HG03521 (cell line): Measurements from ENCODE around the gene GJD4.

Source experiments
- ATAC-seq: cut with Tn5 transposase; IDR thresholded peaks from one replicate; pipeline ENCODE4 v1.9.1; 2021; ENCODE audit warnings: mild to moderate bottlenecking, moderate library complexity; ENCODE audit not compliant: unreplicated experiment

The GJD4 gene

DNA sequence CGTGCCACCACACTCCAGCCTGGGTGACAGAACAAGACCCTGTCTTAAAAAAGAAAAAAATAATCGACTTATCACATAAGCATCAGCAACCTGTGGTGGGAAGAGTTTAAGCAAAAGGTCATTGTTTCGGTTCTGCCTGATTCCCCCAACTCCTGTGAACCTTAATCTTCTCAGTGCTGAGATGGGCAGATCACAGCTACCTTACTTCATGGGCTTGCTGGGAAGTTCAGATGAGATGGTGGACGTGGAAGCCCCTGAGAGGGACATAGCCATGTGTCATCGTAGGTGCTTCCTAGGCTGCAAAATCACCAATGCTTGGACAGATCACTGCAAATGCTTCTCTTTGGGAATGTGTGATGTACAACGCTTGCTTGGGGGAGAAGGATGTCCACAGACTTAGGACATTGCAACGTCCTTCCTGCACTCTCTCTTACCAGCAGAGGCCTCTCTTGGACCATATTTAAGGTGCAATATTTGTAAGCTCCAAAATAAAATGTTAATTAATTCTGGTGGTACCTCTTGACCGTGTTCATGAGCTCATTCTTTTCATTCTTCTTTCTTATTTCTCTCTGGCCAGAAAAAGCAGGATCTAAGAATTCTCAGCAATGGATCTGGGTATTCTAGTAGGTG, 8.6 kb downstream of the GJD4 start:
- ATAC-seq, result no peak

DNA sequence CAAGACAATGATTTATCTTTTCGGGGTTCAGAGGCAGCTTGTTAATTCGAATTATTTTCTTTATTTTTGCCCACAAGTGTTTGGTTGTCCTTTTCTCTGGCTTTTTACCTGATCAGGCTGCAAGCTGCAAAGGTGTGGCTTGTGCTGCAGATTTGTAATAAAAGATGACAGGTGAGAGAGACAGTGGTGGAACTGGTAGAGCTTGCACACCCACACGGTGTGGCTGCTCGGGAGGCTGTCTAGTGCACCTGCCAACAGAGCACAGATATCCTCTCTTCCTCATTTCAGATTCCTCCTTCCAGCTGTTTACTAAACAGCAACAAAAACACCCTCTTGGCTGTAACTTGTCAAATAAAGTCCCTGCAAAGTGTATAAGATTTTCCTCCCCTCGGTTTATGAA, 9.2 kb downstream of the GJD4 start:
- no peak for ATAC-seq

DNA sequence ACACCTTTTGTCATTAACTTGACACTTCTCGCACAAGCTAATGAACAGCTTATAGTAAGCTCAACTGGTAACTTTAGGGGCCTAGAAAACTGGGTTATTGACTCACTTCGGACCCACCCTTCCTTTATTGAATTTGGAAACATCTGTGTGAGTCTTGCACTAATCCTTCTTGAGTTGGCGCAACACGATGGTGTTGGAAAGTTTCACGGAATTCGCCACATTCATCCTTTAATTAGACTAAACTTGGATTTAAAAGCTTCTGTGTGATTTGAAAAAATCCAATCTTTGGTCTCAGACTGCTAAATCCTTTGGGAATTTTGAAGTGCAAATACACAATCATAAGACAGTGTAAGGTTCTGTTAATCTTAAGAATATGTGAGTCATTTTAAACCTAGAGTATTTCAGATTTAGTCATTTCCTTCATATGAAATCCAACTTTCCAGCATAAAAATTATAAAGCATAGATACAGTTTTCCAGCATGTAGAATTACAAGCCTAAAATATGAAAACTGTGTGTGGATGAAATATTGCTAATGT, 21.9 kb downstream of the GJD4 start:
- no peak for ATAC-seq

DNA sequence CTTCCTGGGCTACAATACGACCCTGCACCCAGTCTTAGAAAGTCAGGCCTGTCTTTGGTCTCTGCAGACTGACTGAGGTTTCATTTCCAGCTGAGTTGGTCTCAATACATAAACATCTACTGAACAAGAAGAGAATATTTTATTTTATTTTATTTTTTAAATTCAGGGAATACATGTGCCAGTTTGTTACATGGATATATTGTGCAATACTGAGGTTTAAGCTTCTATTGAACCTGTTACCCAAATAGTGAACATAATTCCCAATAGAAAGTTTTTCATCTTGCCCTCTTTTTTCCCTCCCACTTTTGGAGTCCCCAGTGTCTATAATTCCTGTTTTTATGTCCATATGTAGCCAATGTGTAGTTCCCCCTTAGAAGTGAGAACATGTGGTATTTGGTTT, 26.3 kb downstream of the GJD4 start:
- ATAC-seq, result no peak

DNA sequence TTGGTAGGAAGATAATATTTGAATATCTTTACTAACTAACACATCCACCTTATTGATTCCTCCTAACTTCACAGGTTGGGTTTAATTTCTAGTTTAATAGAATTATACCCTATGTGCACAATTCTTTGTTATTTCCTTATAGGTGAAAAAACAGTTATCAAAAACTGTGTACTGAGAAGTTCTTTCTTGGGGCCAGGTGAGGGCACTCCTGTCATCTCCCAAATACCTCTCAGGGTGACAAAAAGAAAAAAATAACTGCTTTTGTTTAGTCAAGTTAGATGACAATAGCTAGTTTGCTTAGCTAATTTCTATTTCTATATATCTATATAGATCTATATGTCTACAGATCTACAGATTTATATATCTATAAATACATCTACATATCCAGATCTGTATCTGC, 26.9 kb downstream of the GJD4 start:
- ATAC-seq, result no peak

DNA sequence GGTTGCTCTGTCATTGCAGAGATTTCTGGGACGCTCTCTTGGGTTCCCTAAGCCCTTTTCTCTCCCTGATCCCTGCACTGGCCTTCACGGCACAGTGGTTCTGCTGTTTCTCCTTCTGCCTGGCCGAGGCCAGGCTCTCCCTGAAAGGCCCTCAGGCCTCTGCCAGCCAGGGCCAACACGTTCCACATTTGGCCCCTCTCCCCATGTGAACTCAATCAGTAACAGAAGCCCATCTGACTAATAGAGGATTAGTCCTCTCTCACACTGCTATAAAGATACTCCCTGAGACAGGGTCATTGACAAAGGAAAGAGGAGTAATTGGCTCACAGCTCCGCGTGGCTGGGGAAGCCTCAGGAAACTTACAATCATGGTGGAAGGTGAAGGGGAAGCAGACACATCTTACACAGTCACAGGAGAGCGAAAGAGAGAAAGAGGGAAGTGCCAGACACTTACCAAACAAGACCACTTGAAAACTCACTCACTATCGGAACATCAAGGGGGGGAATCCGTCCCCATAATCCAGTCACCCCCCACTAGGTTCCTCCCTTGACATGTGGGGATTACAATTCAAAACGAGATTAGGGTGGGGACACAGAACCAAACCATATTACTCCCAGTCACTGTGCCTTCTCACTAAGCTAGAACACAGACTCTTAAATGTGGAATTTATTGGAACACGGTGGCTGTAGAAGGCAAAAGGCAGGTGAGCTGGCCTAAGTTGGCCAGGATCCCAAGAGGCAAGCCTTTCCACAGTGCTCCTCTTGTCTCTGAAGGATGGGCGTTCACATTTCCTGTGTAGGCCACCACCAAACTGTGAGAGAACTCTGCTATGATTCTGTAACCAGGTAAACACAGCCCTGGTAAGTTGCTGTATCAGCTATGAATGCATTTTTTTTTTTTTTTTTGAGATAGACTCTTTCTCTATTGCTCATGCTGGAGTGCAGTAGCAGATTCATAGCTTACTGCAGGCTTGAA, 28.2 kb downstream of the GJD4 start:
- no peak for ATAC-seq

DNA sequence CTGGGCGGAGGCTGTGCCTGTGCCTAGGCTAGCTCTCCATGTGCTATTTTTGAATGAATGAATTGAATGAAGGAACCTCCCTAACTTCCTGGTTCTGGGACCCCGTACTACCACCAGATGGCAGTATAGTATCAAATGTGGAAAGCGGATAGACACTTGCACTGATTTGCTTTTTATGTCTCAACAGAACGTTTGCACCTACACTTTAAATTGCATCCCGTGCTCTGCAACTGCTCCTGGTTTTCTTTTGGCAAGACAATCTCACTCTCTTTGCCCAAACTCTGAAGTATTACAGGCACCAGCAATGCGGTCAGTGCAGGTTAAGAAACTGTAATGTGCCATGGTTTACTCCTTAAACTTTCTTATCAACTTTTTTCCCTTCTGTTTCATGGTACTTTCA, 30.4 kb downstream of the GJD4 start:
- ATAC-seq, result peak; percentile 78

DNA sequence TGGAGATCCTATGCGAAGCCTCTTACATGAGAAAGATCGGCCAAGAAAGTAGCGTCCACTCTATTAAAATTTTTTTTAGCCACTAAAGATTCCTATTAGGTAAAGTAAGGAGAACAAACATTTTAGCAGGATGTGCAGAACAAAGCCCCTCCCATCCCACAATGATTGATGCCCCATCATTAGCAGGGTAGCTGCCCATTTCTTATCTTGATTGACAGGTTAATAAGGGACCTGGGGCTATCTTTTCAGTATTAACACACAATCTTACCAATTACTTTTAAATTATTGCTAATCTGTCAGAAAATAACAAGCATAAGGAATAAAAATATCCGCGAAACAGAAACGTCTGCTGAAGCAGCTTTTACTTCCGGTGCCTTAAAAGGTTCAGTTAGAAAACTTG, 31.8 kb downstream of the GJD4 start:
- no peak for ATAC-seq

DNA sequence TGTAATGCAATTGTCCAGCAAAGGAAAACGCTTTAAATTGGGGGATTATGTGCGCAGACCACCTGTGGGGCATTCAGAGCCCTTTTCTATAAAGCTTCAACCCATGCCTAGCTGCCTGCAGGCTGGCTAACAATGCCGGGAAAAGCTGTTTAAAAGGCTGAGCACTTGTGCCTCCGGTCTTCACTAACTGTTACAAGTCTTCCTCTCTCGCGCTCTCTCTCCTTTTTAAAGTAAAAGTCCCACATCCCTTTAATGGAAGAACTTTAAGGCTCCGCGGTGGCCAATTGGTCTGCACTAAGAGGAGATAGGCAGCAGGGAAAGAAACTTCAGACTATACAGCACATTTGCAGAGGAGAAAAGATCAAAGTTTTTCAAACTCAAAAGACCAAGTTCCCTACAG, 32.3 kb downstream of the GJD4 start:
- ATAC-seq, result no peak

DNA sequence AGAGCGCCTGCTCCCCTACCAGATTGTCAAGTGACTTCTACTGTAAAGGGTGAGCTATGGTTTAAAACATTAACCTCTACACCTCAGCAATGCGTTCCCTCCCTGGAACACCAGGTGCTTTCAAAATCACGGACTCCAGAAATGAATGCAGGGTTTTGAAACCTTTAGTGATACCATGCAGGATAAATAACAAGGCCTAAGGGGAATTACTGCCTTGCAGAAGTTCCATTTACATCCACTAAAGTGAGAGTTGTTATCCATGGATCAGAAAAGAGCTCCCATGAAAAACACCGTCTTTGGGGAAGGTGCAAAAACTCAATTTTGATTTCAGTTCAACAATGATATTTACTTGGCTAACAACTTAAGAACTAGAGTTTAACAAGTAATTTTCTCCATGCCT, 33.0 kb downstream of the GJD4 start:
- ATAC-seq, result no peak

DNA sequence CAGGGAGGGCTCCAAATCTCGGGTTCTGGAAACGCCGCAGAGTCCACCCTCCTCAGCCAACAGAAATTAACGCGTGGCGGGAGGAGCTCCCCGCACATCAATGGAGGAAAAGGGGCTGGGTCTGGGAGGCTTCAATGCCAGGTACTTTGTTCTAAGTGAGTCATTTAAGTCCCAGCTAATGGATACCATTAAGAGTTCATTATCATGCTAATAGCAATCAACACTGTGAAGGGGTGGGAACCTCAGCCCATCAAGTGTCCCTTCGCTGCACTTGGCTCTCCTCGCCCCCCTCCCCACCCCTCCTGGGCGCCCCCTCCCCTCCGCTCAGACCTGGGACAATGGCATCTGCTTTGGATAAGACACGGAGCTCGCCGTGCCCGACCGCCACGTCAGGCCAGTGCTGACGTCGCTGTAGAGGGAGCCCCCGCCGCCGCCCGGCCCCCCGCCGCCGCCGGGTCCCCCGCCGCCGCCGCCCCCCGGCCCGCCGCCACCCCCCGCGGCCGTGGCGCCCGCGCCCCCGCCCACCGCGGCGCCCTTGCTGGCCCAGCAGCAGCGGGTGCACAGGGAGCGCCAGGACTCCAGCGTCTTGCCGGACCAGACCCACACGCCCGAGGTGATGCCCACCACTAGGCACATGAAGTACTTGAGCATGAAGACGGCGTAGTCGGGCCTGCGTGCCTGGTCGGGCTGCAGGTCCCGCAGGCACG, 34.0 kb downstream of the GJD4 start:
- ATAC-seq, result no peak

DNA sequence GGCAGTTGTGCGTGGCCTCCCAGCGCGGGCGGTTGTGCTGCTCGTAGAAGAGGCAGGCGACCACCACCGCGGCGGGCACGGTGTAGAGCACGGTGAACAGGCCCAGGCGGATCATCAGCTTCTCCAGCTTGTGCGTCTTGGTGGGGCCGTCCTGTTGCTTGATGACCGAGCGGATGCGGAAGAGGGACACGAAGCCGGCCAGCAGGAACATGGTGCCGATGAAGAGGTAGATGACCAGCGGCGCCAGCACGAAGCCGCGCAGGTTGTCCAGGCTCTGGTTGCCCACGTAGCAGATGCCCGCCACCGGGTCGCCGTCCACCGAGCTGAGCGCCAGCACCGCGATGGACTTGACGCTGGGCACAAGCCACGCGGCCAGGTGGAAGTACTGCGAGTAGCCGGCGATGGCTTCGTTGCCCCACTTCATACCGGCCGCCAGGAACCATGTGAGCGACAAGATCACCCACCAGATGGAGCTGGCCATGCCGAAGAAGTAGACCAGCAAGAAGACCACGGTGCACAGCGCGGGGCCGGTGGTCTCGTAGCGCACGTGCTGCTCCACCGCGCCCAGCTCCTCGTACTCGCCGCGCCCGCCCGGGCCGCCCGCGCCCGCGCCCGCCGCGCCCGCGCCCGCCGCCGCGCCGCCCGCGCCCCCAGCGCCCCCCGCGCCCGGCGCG, 34.7 kb downstream of the GJD4 start:
- no peak for ATAC-seq

DNA sequence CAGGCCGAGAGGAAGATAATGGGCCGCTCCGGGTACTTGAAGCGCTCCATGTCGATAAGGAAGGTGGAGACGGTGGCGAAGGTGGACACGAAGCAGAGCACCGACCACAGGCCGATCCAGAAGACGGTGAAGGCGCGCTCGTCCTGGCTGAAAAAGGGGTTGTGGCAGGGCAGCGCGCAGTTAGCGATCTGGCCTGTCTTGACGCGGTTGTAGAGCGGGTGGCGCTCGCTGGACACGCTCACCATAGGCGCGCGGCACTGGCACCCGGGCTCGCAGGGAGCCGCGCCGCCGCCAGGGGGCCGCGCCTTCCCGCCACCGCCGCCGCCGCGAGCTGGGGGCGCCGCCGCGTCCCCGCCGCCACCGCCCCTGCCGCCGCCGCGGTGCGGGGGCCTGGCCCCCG, 35.3 kb downstream of the GJD4 start:
- ATAC-seq, result peak; percentile 34

DNA sequence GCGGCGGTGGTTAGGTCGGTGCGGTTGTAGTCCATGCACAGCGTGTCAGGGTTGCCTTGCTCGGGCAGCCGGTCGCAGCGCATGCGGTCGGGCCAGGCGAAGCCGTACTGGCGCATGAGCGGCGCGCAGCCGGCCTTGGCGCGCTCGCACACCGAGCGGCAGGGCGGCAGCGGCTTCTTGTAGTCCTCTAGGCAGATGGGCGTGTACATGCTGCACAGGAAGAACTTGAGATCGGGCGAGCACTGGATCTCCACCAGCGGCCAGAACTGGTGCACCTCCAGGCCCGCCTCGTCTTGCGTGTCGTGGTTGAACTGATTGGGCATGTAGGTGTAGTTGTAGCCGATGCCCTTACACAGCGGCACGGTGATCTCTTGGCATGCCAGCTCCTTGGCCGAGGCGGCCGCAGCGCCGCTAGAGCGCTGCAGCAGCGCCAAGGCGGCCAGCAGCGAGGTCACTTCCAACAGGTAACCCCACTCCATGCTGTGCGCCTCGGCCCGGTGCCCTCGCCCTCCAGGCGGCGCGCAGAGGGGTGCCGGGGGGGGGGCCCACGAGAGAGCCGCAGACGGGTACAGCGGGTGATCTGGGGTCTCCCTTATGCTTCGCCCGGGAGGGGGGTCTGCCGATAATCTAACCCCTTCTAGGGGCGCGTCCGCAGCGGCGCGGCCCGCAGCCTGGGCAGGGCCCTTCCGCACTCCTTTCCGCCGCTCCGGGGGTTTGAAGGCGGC, 36.0 kb downstream of the GJD4 start:
- ATAC-seq, result peak; percentile 36

DNA sequence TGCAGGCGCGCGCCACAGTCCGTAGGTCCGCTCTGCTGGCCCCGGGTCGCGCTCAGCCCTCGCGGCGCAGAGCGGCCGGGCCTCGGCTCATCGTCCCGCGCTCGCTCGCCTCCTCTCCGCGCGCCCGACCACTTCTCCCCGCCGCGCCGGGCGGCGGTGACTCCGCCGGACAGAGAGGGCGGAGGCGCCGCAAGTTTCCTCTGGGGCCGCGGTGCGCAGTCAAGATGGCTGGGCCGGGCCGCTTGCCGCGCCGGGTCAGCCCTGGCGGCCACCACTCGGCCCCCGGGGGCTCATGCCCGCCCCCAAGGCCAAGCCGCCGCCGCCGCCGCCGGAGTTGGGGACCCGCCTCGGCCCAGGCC, 36.5 kb downstream of the GJD4 start:
- peak; percentile 21 for ATAC-seq

DNA sequence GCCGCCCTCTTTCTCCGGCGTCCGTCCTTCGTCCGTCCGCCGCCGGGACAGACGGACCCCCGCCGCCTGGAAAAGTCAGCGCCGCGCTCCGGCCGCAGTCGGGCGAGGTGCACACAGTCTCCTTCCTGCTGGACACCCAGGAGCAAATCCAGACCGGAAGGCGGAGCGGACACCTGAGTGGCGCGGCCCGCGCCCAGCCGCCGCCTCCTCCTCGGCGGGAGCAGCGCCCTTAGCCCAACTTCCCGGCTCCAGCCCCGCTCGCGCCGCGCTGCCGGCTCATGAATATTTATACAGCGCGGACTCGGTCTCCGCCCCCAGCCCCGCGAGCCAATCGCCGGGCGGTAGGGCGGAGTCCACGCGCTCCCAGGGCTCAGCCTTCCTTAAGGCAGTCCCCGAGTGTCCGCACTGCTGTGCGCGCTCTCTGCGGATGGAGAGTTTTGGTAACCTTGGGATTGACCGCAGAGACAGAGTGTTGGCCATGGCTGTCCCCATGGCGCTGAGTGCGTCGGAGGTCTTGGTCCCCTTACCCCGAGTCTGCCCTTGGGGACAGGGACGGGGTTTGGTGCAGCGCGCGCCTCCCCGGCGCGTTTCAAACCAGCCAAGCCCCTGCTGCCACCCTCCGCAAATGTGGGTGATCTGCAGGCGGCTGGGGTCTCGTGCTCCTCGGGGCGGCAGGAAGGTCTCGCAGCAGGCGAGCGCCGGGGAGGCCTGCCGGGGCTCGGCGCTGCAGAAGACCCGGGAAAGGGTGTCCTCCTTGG, 37.1 kb downstream of the GJD4 start, which contains the start of gene FZD8:
Gene FZD8 (minus strand): TSS at position 262 of the 758 bp plus-strand sequence. CDS start 867 bp downstream, outside the sequence.
- peak; percentile 77 for ATAC-seq

DNA sequence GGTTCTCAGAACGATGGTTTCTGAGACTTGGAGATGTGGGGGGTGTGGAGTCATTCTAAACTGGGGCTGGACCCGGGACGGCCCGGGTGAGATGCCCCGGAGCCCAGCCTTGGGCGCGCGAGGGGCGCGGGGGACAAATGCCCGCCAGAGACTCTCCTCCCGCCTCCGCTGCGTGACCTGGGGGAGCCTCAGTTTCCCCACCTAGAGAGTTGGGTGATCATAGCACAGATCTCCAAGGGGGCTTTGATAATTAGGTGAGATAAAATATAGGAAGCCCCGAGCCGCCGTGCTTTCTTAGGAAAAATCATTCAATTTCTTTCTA, 37.6 kb downstream of the GJD4 start:
- ATAC-seq, result no peak

DNA sequence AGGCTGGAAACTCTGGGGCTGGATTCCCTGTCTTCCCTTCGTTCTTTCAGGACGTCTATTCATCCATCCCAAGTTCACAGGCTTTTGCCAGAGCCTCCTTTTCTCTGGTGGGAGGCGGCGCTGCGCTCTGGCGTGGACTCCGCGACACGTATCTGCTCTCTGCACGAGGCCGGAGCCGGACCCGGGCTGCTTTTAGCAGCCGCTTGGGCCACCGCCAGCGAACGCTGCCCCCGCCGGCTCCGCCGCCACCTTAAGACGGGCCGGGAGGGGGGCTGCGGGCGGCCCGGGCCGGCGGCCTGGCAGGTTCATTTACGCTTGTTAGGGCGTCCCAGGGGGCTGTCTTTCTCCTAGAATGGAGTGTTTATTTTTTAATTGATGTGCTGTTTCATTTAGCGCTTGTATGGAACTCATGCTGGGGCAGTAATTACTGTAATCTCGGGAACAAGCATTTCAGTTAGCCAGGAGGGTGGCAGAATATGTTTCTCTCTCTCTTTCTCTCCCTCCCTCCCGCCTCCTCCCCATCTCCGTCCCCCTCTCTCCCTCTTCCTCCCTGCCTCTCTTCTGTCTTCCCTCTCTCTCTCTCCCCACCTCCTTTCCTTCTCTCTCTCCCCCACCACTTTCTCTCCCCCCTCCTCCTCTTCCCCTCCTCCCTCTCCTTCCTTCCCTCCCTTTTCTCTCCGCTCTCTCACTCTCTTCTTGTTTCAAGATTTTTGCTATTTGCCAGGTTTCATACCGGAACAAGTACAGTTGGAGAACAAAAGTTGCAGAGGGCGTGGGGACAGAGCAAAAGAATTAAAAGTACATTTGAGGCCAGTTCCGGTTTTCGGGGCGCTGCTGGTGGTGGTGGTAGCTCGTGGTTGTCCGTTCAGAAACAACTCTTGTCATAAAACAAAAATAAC, 38.3 kb downstream of the GJD4 start:
- ATAC-seq, result no peak
